OCI-LY7 (cell line): ENCODE measurements around the gene BCAP29.

Experiments
- CTCF ChIP-seq: fragments of 200-600 bp; sonication (generic); conservative IDR thresholded peaks from 2 replicates; pipeline ENCODE4 v1.5.1; 2014; ENCODE audit warnings: mild to moderate bottlenecking, antibody characterized with exemption, low read length, moderate library complexity, mixed read lengths
- EZH2phosphoT487 ChIP-seq: fragments of 200-600 bp; sonication (generic); IDR thresholded peaks from 2 replicates; pipeline ENCODE4 v1.6.1; 2018; ENCODE audit warnings: low read depth, borderline replicate concordance, mild to moderate bottlenecking, mixed run types, antibody characterized with exemption, low read length, moderate library complexity, mixed read lengths

GRCh38 chr7:107605218-107605815 is 25.3 kb downstream of the BCAP29 start:
- TF ChIP-seq CTCF (no peak), EZH2phosphoT487 (no peak)
